Uterus (tissue), 4 donors: ENCODE results near the gene WNK1. TPM values are rescaled to one million over a fixed set of nuclear protein-coding genes. Genes with fewer than 3 reads are reported as not detected.

Source experiments
- DNase-seq, 2 donors: peaks; one replicate each; pipeline ENCODE4 v3.0.0-alpha.2; 2019 to 2020
- H3K27ac ChIP-seq, 2 donors: fragments of 200-600 bp; sonication (generic); 1 replicate in 1 of 2; 2 replicates in 1 of 2; pipeline ENCODE4 v1.5.1; 2016 to 2018
- H3K27me3 ChIP-seq, 2 donors: fragments of 200-600 bp; sonication (generic); one replicate each; pipeline ENCODE4 v1.5.1; 2018 to 2019; ENCODE audit warnings: control low read depth in 1 of 2
- H3K36me3 ChIP-seq, 2 donors: fragments of 200-600 bp; sonication (generic); one replicate each; pipeline ENCODE4 v1.5.1; 2019; ENCODE audit warnings: control low read depth in 1 of 2
- H3K4me1 ChIP-seq, 2 donors: fragments of 200-600 bp; sonication (generic); one replicate each; pipeline ENCODE4 v1.5.1; 2018 to 2019; ENCODE audit warnings: control low read depth in 1 of 2
- H3K4me3 ChIP-seq, 2 donors: fragments of 200-600 bp; sonication (generic); 1 replicate in 1 of 2; 2 replicates in 1 of 2; pipeline ENCODE4 v1.5.1; 2018 to 2019; ENCODE audit warnings: mild to moderate bottlenecking in 1 of 2
- H3K9me3 ChIP-seq, 2 donors: fragments of 200-600 bp; sonication (generic); one replicate each; pipeline ENCODE4 v1.5.1; 2019; ENCODE audit warnings: control low read depth in 1 of 2
- POLR2A ChIP-seq, 2 donors: fragments of 450-650 bp; IDR thresholded peaks; one replicate each; pipeline ENCODE4 v1.6.1; 2016; ENCODE audit warnings: antibody characterized with exemption in 2 of 2, mild to moderate bottlenecking in 1 of 2, moderate library complexity in 1 of 2
- intact Hi-C: fragments of 100-400 bp; cut with DNase I; formaldehyde crosslinking; loops from one replicate; pipeline ENCODE4 v1.15.1; 2023; ENCODE audit warnings: low total_unique reads
- total RNA-seq, 4 donors: library from RNA; depleted of rRNA in 3 of 4; stranded (reverse); fragments of >200 nt in 3 of 4; gene quantifications; one replicate each; pipeline versions ENCODE4 v1.1.0 to v1.2.4, GENCODE V29; 2014 to 2023
- TF ChIP-seq, protein P1 (sequence below), 4 experiments: fragments of 200-600 bp in 2 of 4; fragments of 450-650 bp in 2 of 4; sonication (generic) in 2 of 4; IDR thresholded peaks; one replicate each; pipeline ENCODE4 v1.5.1; 2016 to 2019; ENCODE audit warnings: antibody characterized with exemption in 4 of 4, mild to moderate bottlenecking in 2 of 4, moderate library complexity in 1 of 4
- donor health status: DM: yes; HTN: yes; CAD: no.

The WNK1 gene
- total RNA-seq, 4 donors from 2014 or later: 57.1 to 208 (median 81.0) TPM

DNA sequence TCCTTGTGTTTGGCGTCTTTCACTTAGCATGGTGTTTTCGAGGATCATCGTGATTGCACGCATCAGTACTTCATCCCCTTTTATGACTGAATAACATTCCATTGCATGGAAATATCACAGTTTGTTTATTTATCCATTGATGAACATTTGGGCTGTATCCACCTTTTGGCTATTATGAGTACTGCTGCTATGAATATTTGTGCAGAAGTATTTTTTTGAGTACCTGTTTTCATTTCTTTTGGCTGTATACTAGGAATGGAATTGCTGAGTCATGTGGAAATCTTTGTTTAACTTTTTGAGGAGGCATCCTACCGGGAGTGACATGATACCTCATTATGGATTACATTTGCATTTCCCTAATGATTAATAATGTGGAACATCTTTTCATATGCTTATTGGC is 66.4 kb downstream of the WNK1 start:
- Histone ChIP-seq H3K4me1 (no peaks in the 10 kb centered on the region), H3K27ac (peak overlapping the region; percentile 30 to 35), H3K9me3 (peaks cover 0 to 6% of the 10 kb centered on the region in 2 donors), H3K27me3 (no peaks in the 10 kb centered on the region), H3K4me3 (no peak overlapping the region), H3K36me3 (no peaks in the 10 kb centered on the region)
- no peak for DNase-seq
- TF ChIP-seq POLR2A (IDR thresholded peaks at IDR 0.05): no peak
- TF ChIP-seq, protein P1, sequence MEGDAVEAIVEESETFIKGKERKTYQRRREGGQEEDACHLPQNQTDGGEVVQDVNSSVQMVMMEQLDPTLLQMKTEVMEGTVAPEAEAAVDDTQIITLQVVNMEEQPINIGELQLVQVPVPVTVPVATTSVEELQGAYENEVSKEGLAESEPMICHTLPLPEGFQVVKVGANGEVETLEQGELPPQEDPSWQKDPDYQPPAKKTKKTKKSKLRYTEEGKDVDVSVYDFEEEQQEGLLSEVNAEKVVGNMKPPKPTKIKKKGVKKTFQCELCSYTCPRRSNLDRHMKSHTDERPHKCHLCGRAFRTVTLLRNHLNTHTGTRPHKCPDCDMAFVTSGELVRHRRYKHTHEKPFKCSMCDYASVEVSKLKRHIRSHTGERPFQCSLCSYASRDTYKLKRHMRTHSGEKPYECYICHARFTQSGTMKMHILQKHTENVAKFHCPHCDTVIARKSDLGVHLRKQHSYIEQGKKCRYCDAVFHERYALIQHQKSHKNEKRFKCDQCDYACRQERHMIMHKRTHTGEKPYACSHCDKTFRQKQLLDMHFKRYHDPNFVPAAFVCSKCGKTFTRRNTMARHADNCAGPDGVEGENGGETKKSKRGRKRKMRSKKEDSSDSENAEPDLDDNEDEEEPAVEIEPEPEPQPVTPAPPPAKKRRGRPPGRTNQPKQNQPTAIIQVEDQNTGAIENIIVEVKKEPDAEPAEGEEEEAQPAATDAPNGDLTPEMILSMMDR (IDR thresholded peaks at IDR 0.05): no peak
- intact Hi-C loops: loop anchor here (10.0 kb wide), 2 partner anchors 64 to 254 kb away; partner anchors contain the start of gene WNK1

DNA sequence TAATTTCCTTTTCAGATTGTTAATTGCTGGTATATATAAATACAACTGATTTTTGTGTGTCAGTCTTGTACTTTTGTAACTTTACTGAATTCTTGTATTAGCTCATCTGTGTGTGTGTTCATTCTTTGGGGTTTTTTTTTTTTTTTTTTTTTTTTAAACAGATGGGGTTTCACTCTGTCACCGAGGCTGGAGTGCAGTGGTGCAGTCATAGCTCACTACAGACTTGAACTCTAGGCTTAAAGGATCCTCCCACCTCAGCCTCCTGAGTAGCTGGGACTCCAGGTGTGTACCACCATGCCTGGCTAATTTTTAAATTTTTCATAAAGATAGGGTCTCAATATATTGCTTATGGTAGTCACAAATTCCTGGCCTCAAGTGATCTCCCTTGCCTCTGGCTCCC is 68.0 kb downstream of the WNK1 start:
- H3K4me1 ChIP-seq: no peaks in the 10 kb centered on the region
- no peaks in the 10 kb centered on the region for H3K36me3 ChIP-seq
- TF ChIP-seq, protein P1 (IDR thresholded peaks at IDR 0.05): no peak
- no peak for TF ChIP-seq POLR2A (IDR thresholded peaks at IDR 0.05)
- no peak for DNase-seq
- no peak overlapping the region for H3K27ac ChIP-seq
- peaks cover 0 to 6% of the 10 kb centered on the region in 2 donors for H3K9me3 ChIP-seq
- no peaks in the 10 kb centered on the region for H3K27me3 ChIP-seq
- intact Hi-C loops: no loop called here
- H3K4me3 ChIP-seq: no peak overlapping the region

DNA sequence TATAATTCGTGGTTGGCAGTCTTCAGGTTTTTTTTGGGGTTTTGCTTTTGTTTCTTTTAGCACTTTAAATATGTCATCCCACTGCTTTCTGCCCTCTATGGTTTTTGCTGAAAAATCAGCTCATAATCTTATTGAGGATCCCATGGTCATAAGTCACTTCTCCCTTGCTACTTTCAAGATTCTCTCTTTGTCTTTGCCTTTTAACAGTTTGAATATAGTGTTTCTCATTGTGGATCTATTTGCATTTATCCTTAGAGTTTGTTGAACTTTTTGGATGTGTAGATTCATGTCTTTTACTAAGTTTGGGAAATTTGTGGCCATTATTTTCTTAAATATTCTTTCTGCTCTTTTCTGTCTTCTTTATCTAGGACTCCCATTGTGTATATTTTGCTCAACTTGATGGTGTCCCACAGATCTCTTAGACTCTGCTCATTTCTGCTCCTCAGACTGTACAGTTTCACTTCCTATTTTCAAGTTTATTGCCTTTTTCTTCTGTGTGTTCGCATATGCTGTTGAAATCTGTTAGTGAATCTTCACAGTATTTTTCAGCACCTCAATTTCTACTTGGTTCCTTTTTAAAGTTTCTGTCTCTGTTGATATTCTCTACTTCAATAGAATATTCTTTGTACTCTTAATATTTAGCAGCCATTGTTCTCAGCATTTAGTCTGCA is 70.8 kb downstream of the WNK1 start:
- intact Hi-C loops: no loop called here
- Histone ChIP-seq H3K36me3 (no peaks in the 10 kb centered on the region), H3K4me3 (no peak overlapping the region), H3K9me3 (peaks cover 0 to 6% of the 10 kb centered on the region in 2 donors), H3K27ac (no peak overlapping the region), H3K27me3 (no peaks in the 10 kb centered on the region), H3K4me1 (no peaks in the 10 kb centered on the region)
- TF ChIP-seq POLR2A (IDR thresholded peaks at IDR 0.05): no peak
- TF ChIP-seq, protein P1 (IDR thresholded peaks at IDR 0.05): no peak
- no peak for DNase-seq

- H3K27me3 ChIP-seq: no peaks in the 10 kb centered on the region
- intact Hi-C loops: no loop called here
- no peak overlapping the region for H3K27ac ChIP-seq
- no peak for DNase-seq
- peaks cover 0 to 6% of the 10 kb centered on the region in 2 donors for H3K9me3 ChIP-seq
- H3K4me3 ChIP-seq: no peak overlapping the region
- H3K36me3 ChIP-seq: no peaks in the 10 kb centered on the region
- TF ChIP-seq, protein P1 (IDR thresholded peaks at IDR 0.05): no peak
- TF ChIP-seq POLR2A (IDR thresholded peaks at IDR 0.05): no peak
- no peaks in the 10 kb centered on the region for H3K4me1 ChIP-seq
Measured at GRCh38 chr12:826331-826730, 74.0 kb downstream of the WNK1 start.

- no peak overlapping the region for H3K4me3 ChIP-seq
- DNase-seq: no peak
- no peak overlapping the region for H3K27ac ChIP-seq
- intact Hi-C loops: no loop called here
- TF ChIP-seq, protein P1 (IDR thresholded peaks at IDR 0.05): no peak
- no peak for TF ChIP-seq POLR2A (IDR thresholded peaks at IDR 0.05)
- no peaks in the 10 kb centered on the region for H3K36me3 ChIP-seq
- H3K9me3 ChIP-seq: no peaks in the 10 kb centered on the region
- no peaks in the 10 kb centered on the region for H3K4me1 ChIP-seq
- H3K27me3 ChIP-seq: no peaks in the 10 kb centered on the region
Measured at GRCh38 chr12:828726-829395, 76.5 kb downstream of the WNK1 start.
